ENCODE data around the gene TMEM82.

Gene TMEM82

GRCh38 chr1:15775706-15776105, 33.4 kb downstream of the TMEM82 start:
- in situ Hi-C loops (cut with MboI; ENCODE audit: low sequenced_read_pairs), result no loop called here

DNA sequence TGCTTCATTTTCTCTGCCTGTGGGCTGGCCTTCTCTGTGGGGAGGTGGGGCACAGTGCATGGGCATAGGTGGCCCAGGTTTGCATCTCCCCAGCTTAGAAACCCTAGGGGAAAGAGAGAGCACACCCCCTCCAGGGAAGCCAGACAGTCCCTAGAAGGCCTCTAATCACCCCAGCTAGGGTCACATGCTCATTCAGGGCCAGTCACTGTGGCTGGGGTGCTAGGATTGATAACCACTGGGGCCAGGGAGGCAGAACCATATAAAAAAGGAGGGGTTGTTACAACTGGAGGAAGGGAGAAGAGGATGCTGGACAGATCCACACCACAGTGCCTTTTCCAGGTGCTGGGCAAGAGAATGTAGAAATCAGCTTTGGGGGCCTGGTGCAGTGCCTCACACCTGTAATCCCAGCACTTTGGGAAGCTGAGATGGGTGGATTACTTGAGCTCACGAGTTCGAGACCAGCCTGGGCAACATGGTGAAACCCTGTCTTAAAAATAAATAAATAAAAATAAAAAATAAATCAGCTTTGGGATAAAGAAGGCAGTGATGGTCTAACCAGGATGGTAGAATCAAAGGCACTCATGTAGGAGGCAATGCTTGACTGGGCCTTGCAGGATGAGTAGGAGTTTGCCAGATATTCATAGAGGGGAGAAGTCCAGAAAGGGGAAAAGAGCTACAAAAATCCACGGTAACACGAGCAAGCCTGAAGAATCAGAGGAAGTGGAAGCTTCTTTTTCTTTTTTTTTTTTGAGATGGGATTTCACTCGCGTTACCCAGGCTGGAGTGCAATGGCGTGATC, 35.8 kb downstream of the TMEM82 start:
- in situ Hi-C loops (cut with MboI; ENCODE audit: low sequenced_read_pairs), result no loop called here

- in situ Hi-C loops (cut with MboI; ENCODE audit: low sequenced_read_pairs), result no loop called here
Measured at GRCh38 chr1:15785683-15786082, 43.4 kb downstream of the TMEM82 start.

DNA sequence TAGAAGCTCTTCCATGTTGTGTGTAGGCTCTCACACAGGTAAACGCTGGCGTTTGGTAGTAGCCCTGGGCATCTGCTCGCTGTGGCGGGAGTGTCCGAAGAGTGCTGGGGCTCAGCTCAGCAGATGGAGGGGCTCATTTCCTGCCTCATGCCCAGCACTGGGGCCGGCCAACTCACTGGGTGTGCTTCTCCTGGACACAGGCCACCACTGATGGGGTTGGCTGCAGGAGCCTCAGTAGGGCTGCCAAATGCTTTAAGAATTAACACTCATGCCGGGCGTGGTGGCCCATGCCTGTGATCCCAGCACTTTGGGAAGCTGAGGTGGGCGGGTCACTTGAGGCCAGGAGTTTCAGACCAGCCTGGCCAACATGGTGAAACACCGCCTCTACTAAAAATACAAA, 44.3 kb downstream of the TMEM82 start:
- in situ Hi-C loops (cut with MboI; ENCODE audit: low sequenced_read_pairs), result no loop called here

- in situ Hi-C loops (cut with MboI; ENCODE audit: low sequenced_read_pairs), result no loop called here
Measured at GRCh38 chr1:15788624-15789301, 46.5 kb downstream of the TMEM82 start.

- in situ Hi-C loops (cut with MboI; ENCODE audit: low sequenced_read_pairs), result no loop called here
Measured at GRCh38 chr1:15796086-15796462, 53.8 kb downstream of the TMEM82 start.
